A673 (cell line): ENCODE data around the gene SETX. TPM values are rescaled to one million over a fixed set of nuclear protein-coding genes. Genes with fewer than 3 reads are reported as not detected.

ENCODE experiments used
- BruUV-seq: library from RNA; stranded (reverse); fragments of 400-500 nt; replicated peaks from 2 replicates; lab custom pipeline; 2021; lab: Mats Ljungman, UMichigan
- CTCF ChIA-PET: fragments of 300-600 bp; sonication (Branson Sonifier 250); formaldehyde crosslinking; loops from one replicate; lab custom pipeline; 2022; ENCODE audit warnings: antibody characterized with exemption; lab: Charles Lee
- POLR2A ChIA-PET: fragments of 300-600 bp; sonication (Branson Sonifier 250); formaldehyde crosslinking; loops from one replicate; lab custom pipeline; 2022; ENCODE audit warnings: antibody characterized with exemption; ENCODE audit not compliant: low non-redundant PET; lab: Charles Lee
- DNase-seq: peaks from one replicate; pipeline ENCODE4 v3.0.0-alpha.2; 2015; ENCODE audit warnings: low spot score
- H3K27ac ChIP-seq: fragments of 200-600 bp; sonication (generic); 2 replicates; pipeline ENCODE4 v1.5.1; 2016; ENCODE audit warnings: mixed run types, low read depth, mild to moderate bottlenecking, mixed read lengths, antibody characterized with exemption, low read length; ENCODE audit not compliant: poor library complexity, severe bottlenecking
- H3K27me3 ChIP-seq: fragments of 200-600 bp; sonication (generic); replicated peaks from 2 replicates; pipeline ENCODE4 v1.6.1; 2017; ENCODE audit warnings: mixed run types, low read depth, mild to moderate bottlenecking, mixed read lengths, antibody characterized with exemption, low read length; ENCODE audit not compliant: insufficient read depth, poor library complexity
- H3K36me3 ChIP-seq: fragments of 200-600 bp; sonication (generic); 2 replicates; pipeline ENCODE4 v1.6.1; 2016; ENCODE audit warnings: mixed run types, mild to moderate bottlenecking, mixed read lengths, antibody characterized with exemption, low read length; ENCODE audit not compliant: insufficient read depth, poor library complexity, severe bottlenecking
- H3K4me1 ChIP-seq: fragments of 200-600 bp; sonication (generic); 2 replicates; pipeline ENCODE4 v1.6.1; 2017; ENCODE audit warnings: mixed run types, mild to moderate bottlenecking, mixed read lengths, antibody characterized with exemption, low read length; ENCODE audit not compliant: insufficient read depth, poor library complexity, severe bottlenecking
- H3K4me3 ChIP-seq: fragments of 200-600 bp; sonication (generic); 2 replicates; pipeline ENCODE4 v1.5.1; 2016; ENCODE audit warnings: low read depth, mixed run types, mild to moderate bottlenecking, mixed read lengths, low read length; ENCODE audit not compliant: poor library complexity, severe bottlenecking
- H3K9me3 ChIP-seq: fragments of 200-600 bp; sonication (generic); 2 replicates; pipeline ENCODE4 v1.6.1; 2016; ENCODE audit warnings: mixed run types, low read depth, mild to moderate bottlenecking, mixed read lengths, antibody characterized with exemption, low read length; ENCODE audit not compliant: poor library complexity, severe bottlenecking
- EZH2 ChIP-seq: fragments of 200-600 bp; sonication (generic); IDR thresholded peaks from 2 replicates; pipeline ENCODE4 v1.6.1; 2017; ENCODE audit warnings: borderline replicate concordance, low read depth, mild to moderate bottlenecking, mixed read lengths, antibody characterized with exemption, low read length; ENCODE audit not compliant: poor library complexity, severe bottlenecking
- intact Hi-C: fragments of 100-400 bp; cut with micrococcal nuclease; formaldehyde crosslinking; loops from one replicate; pipeline ENCODE4 v1.10.0; 2022; ENCODE audit not compliant: unreplicated experiment
- total RNA-seq: library from RNA; stranded (reverse); gene quantifications from 2 replicates; pipeline ENCODE4 v1.2.3, GENCODE V29; 2021
- TF ChIP-seq, protein P1 (sequence below): fragments of 300-800, 200-600 bp; sonication (generic); conservative IDR thresholded peaks from 2 replicates; pipeline ENCODE4 v1.5.1; 2017; ENCODE audit warnings: low read depth, mild to moderate bottlenecking, antibody characterized with exemption, low read length, moderate library complexity, mixed read lengths

SETX gene
- total RNA-seq, 1 experiment from 2014 or later, result 41.4 TPM

- Histone ChIP-seq H3K4me3 (no peak overlapping the region), H3K36me3 (no peaks in the 10 kb centered on the region), H3K4me1 (peaks cover 19% of the 10 kb centered on the region), H3K27me3 (no peaks in the 10 kb centered on the region), H3K27ac (no peak overlapping the region), H3K9me3 (no peaks in the 10 kb centered on the region)
- intact Hi-C loops, result no loop called here
- TF ChIP-seq EZH2, result no peak
- TF ChIP-seq, protein P1, sequence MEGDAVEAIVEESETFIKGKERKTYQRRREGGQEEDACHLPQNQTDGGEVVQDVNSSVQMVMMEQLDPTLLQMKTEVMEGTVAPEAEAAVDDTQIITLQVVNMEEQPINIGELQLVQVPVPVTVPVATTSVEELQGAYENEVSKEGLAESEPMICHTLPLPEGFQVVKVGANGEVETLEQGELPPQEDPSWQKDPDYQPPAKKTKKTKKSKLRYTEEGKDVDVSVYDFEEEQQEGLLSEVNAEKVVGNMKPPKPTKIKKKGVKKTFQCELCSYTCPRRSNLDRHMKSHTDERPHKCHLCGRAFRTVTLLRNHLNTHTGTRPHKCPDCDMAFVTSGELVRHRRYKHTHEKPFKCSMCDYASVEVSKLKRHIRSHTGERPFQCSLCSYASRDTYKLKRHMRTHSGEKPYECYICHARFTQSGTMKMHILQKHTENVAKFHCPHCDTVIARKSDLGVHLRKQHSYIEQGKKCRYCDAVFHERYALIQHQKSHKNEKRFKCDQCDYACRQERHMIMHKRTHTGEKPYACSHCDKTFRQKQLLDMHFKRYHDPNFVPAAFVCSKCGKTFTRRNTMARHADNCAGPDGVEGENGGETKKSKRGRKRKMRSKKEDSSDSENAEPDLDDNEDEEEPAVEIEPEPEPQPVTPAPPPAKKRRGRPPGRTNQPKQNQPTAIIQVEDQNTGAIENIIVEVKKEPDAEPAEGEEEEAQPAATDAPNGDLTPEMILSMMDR, result no peak
- DNase-seq, result no peak
- no TSS peak for BruUV-seq
- CTCF ChIA-PET, result no interaction called here
- POLR2A ChIA-PET, result no interaction called here
Observed at GRCh38 chr9:132249123-132249522, 105.7 kb downstream of the SETX start.

GRCh38 chr9:132247942-132248341 lies 106.8 kb downstream of the SETX start:
- ChIA-PET POLR2A (no interaction called here), CTCF (interaction anchor here (0.7 kb wide), 1 partner anchor 75 kb away, joined by 3 read pairs; no protein-coding TSS in a partner anchor)
- Histone ChIP-seq H3K4me1 (peaks cover 21% of the 10 kb centered on the region), H3K27ac (no peak overlapping the region), H3K9me3 (no peaks in the 10 kb centered on the region), H3K4me3 (no peak overlapping the region), H3K36me3 (no peaks in the 10 kb centered on the region), H3K27me3 (no peaks in the 10 kb centered on the region)
- DNase-seq, result no peak
- BruUV-seq, result no TSS peak
- intact Hi-C loops, result no loop called here
- TF ChIP-seq EZH2, result no peak
- TF ChIP-seq, protein P1, result no peak

DNA sequence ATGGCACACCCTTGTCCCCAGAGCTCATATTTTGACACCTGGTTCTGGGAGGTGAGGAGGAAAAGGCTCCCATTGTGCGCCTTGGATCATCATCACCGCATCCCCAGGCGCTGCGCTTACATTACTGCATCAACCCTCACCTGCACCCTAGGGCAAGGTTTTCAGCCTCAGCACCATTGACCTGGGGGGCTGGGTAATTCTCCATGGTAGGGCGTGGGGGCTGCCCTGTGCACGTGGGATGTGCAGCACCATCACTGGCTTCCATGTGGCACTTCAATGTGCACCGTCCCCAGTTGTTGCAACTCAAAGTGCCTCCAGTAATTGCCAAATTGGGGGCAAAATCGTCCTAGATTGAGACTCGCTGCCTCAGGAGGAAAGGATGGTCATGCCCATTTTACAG lies 109.3 kb downstream of the SETX start:
- Histone ChIP-seq H3K4me1 (peaks cover 29% of the 10 kb centered on the region), H3K27ac (no peak overlapping the region), H3K4me3 (no peak overlapping the region), H3K36me3 (no peaks in the 10 kb centered on the region), H3K27me3 (no peaks in the 10 kb centered on the region), H3K9me3 (no peaks in the 10 kb centered on the region)
- BruUV-seq, result no TSS peak
- TF ChIP-seq, protein P1, result no peak
- TF ChIP-seq EZH2, result no peak
- POLR2A ChIA-PET, result interaction anchor here (0.6 kb wide), 1 partner anchor 467 kb away, joined by 9 read pairs; no protein-coding TSS in a partner anchor
- intact Hi-C loops, result no loop called here
- CTCF ChIA-PET, result interaction anchor here (0.7 kb wide), 1 partner anchor 9 kb away, joined by 3 read pairs; no protein-coding TSS in a partner anchor
- DNase-seq, result no peak
